Neural crest cell (in vitro differentiated cells): ENCODE measurements around the gene MYO10. TPM values are rescaled to one million over a fixed set of nuclear protein-coding genes. Genes with fewer than 3 reads are reported as not detected.

Experiments
- DNase-seq: peaks from one replicate; pipeline ENCODE4 v3.0.0; 2021; ENCODE audit warnings: low read depth, mixed read lengths, low spot score
- H3K27ac Mint-ChIP-seq: one replicate; pipeline ENCODE4 v1.8.0; 2021; ENCODE audit warnings: mild to moderate bottlenecking, mixed read lengths; ENCODE audit not compliant: unreplicated experiment
- H3K27me3 Mint-ChIP-seq: 2 replicates; pipeline ENCODE4 v1.8.0; 2021; ENCODE audit warnings: low read depth, mild to moderate bottlenecking, mixed read lengths
- H3K36me3 Mint-ChIP-seq: 2 replicates; pipeline ENCODE4 v1.8.0; 2021; ENCODE audit warnings: low read depth, mild to moderate bottlenecking, mixed read lengths
- H3K4me1 Mint-ChIP-seq: 2 replicates; pipeline ENCODE4 v1.8.0; 2021; ENCODE audit warnings: mixed read lengths
- H3K4me3 Mint-ChIP-seq: one replicate; pipeline ENCODE4 v1.8.0; 2021; ENCODE audit warnings: mild to moderate bottlenecking, mixed read lengths
- H3K9me3 Mint-ChIP-seq: 2 replicates; pipeline ENCODE4 v1.8.0; 2021; ENCODE audit warnings: mixed read lengths
- total RNA-seq: library from RNA; stranded (reverse); gene quantifications from 2 replicates; pipeline ENCODE4 v1.2.1, GENCODE V29; 2021
- TF ChIP-seq, protein P1 (sequence below): fragments of 200-600 bp; sonication (generic); conservative IDR thresholded peaks from 2 replicates; pipeline ENCODE4 v1.5.0; 2021; ENCODE audit warnings: antibody characterized with exemption, mild to moderate bottlenecking

The MYO10 gene
- total RNA-seq, 1 donor from 2014 or later: 94.4 TPM

DNA sequence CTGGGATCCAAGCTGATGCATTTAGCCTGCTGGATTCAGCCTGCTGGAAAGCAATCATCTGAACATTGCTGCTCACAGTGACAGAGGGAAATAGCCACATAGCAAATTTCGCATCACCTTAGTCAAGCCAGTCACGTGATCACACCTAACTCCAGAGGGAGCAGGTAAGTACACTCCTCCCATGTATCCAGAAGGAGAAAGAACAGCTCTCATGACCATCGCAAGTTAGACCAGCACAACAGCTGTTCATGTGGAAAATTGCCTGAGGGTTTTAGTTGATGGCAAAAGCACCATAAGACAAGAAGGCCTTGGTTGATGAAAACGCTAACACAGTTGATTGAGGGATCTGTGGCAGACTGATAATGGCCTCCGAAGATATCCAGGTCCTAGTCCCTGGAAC is 34.2 kb upstream of the MYO10 start:
- Mint-ChIP-seq H3K36me3 (no peaks in the 10 kb centered on the region), H3K9me3 (no peaks in the 10 kb centered on the region), H3K4me3 (no peak overlapping the region), H3K27ac (peak overlapping the region; percentile 78), H3K27me3 (no peaks in the 10 kb centered on the region), H3K4me1 (peaks cover 20% of the 10 kb centered on the region)
- no peak for DNase-seq
- TF ChIP-seq, protein P1, sequence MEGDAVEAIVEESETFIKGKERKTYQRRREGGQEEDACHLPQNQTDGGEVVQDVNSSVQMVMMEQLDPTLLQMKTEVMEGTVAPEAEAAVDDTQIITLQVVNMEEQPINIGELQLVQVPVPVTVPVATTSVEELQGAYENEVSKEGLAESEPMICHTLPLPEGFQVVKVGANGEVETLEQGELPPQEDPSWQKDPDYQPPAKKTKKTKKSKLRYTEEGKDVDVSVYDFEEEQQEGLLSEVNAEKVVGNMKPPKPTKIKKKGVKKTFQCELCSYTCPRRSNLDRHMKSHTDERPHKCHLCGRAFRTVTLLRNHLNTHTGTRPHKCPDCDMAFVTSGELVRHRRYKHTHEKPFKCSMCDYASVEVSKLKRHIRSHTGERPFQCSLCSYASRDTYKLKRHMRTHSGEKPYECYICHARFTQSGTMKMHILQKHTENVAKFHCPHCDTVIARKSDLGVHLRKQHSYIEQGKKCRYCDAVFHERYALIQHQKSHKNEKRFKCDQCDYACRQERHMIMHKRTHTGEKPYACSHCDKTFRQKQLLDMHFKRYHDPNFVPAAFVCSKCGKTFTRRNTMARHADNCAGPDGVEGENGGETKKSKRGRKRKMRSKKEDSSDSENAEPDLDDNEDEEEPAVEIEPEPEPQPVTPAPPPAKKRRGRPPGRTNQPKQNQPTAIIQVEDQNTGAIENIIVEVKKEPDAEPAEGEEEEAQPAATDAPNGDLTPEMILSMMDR: no peak

DNA sequence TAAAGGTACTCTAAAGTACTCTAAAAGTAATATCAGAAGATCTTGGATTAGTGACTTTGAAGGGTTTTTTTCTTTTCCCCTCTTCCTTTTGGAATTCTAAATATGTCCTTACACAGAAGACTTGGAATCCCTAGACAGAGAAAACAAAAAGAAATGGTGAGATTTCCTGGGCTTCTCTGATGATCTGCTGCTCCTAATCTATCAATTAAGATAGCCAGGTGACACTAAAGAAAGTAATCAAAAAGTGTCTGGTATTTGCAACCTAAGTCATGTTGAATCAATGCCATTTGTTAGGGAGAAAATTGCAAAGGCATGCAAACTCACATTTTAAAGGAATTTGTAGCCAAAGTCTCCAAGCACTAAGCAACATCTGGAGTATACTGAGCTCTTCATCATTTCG is 29.5 kb upstream of the MYO10 start:
- no peaks in the 10 kb centered on the region for H3K9me3 Mint-ChIP-seq

DNA sequence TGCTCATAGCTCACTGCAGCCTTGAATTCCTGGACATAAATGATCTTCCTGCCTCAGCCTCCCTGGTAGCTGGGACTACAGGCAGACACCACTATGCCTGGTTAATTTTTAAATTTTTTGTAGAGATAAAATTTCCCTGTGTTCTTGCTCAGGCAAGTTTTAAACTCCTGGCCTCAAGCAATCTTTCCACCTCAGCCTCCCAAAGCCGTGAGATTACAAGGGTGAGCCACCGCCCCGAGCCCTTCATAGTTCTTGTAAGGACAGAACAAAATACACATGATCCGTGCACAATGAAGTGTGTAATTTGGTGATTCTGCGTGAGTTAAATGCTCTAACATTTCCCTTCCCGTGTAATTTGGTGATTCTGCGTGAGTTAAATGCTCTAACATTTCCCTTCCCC is 27.7 kb upstream of the MYO10 start:
- DNase-seq: no peak
- Mint-ChIP-seq H3K4me3 (no peak overlapping the region), H3K4me1 (peaks cover 11% of the 10 kb centered on the region), H3K27ac (no peak overlapping the region), H3K9me3 (no peaks in the 10 kb centered on the region), H3K36me3 (no peaks in the 10 kb centered on the region), H3K27me3 (no peaks in the 10 kb centered on the region)
- TF ChIP-seq, protein P1: no peak

More for the DNA sequence above, 29.5 kb upstream of the MYO10 start:
- Mint-ChIP-seq H3K27me3 (no peaks in the 10 kb centered on the region), H3K36me3 (no peaks in the 10 kb centered on the region), H3K4me1 (peaks cover 14% of the 10 kb centered on the region), H3K4me3 (no peak overlapping the region), H3K27ac (no peak overlapping the region)
- DNase-seq: no peak
- TF ChIP-seq, protein P1: no peak

DNA sequence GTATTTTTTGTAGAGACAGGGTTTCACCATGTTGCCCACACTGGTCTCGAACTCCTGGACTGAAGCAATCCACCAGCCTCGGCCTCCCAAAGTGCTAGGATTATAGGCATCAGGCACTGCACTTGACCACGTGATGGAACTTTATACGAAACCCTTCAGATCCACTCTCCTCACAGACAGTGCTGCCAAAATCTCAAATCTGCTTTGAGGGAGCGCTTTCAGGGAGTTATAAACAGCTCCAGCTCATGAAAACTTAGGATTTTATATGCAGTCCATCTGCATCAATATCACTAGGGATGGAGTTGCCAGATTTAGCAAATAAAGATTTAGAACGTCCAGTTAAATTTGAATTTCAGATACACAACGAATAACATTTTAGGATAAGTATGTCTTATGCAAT is 25.0 kb upstream of the MYO10 start:
- no peak overlapping the region for H3K27ac Mint-ChIP-seq
- H3K4me1 Mint-ChIP-seq: peaks cover 11% of the 10 kb centered on the region
- H3K9me3 Mint-ChIP-seq: peaks cover 4% of the 10 kb centered on the region
- TF ChIP-seq, protein P1: no peak
- H3K36me3 Mint-ChIP-seq: no peaks in the 10 kb centered on the region
- DNase-seq: no peak
- H3K27me3 Mint-ChIP-seq: no peaks in the 10 kb centered on the region
- H3K4me3 Mint-ChIP-seq: no peak overlapping the region

DNA sequence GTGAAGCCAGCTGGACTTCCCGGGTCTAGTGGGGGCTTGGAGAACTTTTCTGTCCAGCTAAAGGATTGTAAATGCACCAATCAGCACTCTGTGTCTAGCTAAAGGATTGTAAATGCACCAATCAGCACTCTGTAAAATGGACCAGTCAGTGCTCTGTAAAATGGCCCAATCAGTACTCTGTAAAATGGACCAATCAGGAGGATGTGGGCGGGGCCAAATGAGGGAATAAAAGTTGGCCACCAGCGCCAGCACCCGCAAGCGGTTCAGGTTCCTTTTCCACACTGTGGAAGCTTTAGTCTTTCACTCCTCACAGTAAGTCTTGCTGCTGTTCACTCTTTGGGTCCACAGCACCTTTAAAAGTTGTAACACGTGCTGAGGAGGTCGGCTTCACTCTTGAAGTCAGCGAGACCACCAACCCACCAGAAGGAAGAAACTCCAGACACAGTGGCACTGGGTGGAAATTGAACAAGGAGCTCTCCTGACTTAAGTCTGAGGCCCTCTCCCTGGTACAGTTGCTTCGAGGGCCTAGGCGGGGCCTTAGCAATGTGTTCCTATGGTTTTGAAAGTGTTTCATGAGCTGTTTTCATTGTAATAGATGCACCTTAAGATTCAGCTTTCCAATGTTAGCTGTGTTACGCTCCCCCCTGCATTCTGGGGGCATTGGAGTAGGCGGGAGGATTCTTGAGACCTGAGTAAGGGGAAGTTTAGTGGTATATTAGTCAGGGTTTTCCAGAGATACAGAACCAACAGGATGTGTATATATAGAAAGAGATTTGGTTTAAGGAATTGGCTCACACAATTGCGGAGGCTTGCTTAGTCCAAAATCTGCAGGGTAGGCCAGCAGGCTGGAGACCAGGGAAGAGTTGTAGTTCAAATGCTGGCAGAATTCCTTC is 21.5 kb upstream of the MYO10 start:
- Mint-ChIP-seq H3K4me3 (no peak overlapping the region), H3K36me3 (no peaks in the 10 kb centered on the region), H3K27ac (no peak overlapping the region), H3K4me1 (no peaks in the 10 kb centered on the region), H3K9me3 (peaks cover 4% of the 10 kb centered on the region), H3K27me3 (no peaks in the 10 kb centered on the region)
- DNase-seq: no peak
- TF ChIP-seq, protein P1: no peak
